Hepatocyte (in vitro differentiated cells): ENCODE data around the gene ZNF385C. TPM values are rescaled to one million over a fixed set of nuclear protein-coding genes. Genes with fewer than 3 reads are reported as not detected.

Source experiments
- DNase-seq: peaks from one replicate; pipeline ENCODE4 v3.0.0-alpha.2; 2016; ENCODE audit warnings: low spot score
- H2AFZ ChIP-seq: fragments of 200-600 bp; sonication (generic); 2 replicates; pipeline ENCODE4 v1.6.0; 2016; ENCODE audit warnings: antibody characterized with exemption, mild to moderate bottlenecking
- H3K27ac ChIP-seq: fragments of 200-600 bp; sonication (generic); 2 replicates; pipeline ENCODE4 v1.5.1; 2016; ENCODE audit warnings: mild to moderate bottlenecking
- H3K27me3 ChIP-seq: fragments of 200-600 bp; sonication (generic); 2 replicates; pipeline ENCODE4 v1.6.1; 2016
- H3K36me3 ChIP-seq: fragments of 200-600 bp; sonication (generic); replicated peaks from 2 replicates; pipeline ENCODE4 v1.5.1; 2016; ENCODE audit warnings: low read depth; ENCODE audit not compliant: insufficient read depth
- H3K4me1 ChIP-seq: fragments of 200-600 bp; sonication (generic); 2 replicates; pipeline ENCODE4 v1.5.1; 2016; ENCODE audit warnings: mild to moderate bottlenecking, moderate library complexity; ENCODE audit not compliant: insufficient read depth
- H3K4me2 ChIP-seq: fragments of 200-600 bp; sonication (generic); 2 replicates; pipeline ENCODE4 v1.6.0; 2016
- H3K4me3 ChIP-seq: fragments of 200-600 bp; sonication (generic); 2 replicates; pipeline ENCODE4 v1.5.1; 2016; ENCODE audit warnings: mild to moderate bottlenecking
- H3K79me2 ChIP-seq: fragments of 200-600 bp; sonication (generic); 2 replicates; pipeline ENCODE4 v1.6.0; 2017; ENCODE audit warnings: mild to moderate bottlenecking
- H3K9me2 ChIP-seq: fragments of 200-600 bp; sonication (generic); replicated peaks from 2 replicates; pipeline ENCODE4 v1.6.0; 2017; ENCODE audit warnings: mild to moderate bottlenecking; ENCODE audit not compliant: insufficient read depth
- H3K9me3 ChIP-seq: fragments of 200-600 bp; sonication (generic); 2 replicates; pipeline ENCODE4 v1.5.1; 2016; ENCODE audit warnings: low read depth, mild to moderate bottlenecking
- H4K20me1 ChIP-seq: fragments of 200-600 bp; sonication (generic); 2 replicates; pipeline ENCODE4 v1.6.0; 2016; ENCODE audit warnings: mild to moderate bottlenecking; ENCODE audit not compliant: insufficient read depth, poor library complexity, severe bottlenecking
- CTCF ChIP-seq: fragments of 200-600 bp; sonication (generic); IDR thresholded peaks from 2 replicates; pipeline ENCODE4 v1.5.1; 2016; ENCODE audit warnings: antibody characterized with exemption, mild to moderate bottlenecking; ENCODE audit not compliant: poor library complexity
- EZH2 ChIP-seq: fragments of 200-600 bp; sonication (generic); IDR thresholded peaks from 2 replicates; pipeline ENCODE4 v1.6.1; 2016; ENCODE audit warnings: antibody characterized with exemption, mild to moderate bottlenecking, borderline replicate concordance
- EZH2phosphoT487 ChIP-seq: fragments of 200-600 bp; sonication (generic); IDR thresholded peaks from one replicate; pipeline ENCODE4 v1.6.1; 2018; ENCODE audit warnings: antibody characterized with exemption, mild to moderate bottlenecking, low read depth, moderate library complexity; ENCODE audit not compliant: unreplicated experiment, severe bottlenecking
- WGBS: methylation state at CpG from one replicate; pipeline ENCODE4 v1.1.6; 2016; ENCODE audit warnings: low lambda C conversion rate; ENCODE audit errors: missing lambda C conversion rate; 5-methylcytosine and 5-hydroxymethylcytosine counted together
- polyA plus RNA-seq: library from polyadenylated mRNA; unstranded; fragments of >200 nt; fragmentation: Nextera tagmentation; extraction: Ambion mirVana; gene quantifications from 2 replicates; pipeline ENCODE4 v1.2.1, GENCODE V29; 2016
- total RNA-seq: library from RNA; depleted of rRNA; stranded (reverse); fragments of >200 nt; gene quantifications from 2 replicates; pipeline ENCODE4 v1.2.3, GENCODE V29; 2014

ZNF385C gene
- total and polyA plus RNA-seq, 2 experiments from 2014 or later = 0.45 to 0.63 TPM

GRCh38 chr17:42116705-42117396, 18.6 kb upstream of the ZNF385C start:
- Histone ChIP-seq H3K4me2 (no peak overlapping the region), H3K9me3 (no peaks in the 10 kb centered on the region), H2AFZ (no peak overlapping the region), H3K36me3 (no peaks in the 10 kb centered on the region), H3K27me3 (no peaks in the 10 kb centered on the region), H3K79me2 (no peaks in the 10 kb centered on the region), H3K27ac (no peak overlapping the region), H3K9me2 (no peaks in the 10 kb centered on the region), H4K20me1 (no peaks in the 10 kb centered on the region), H3K4me3 (no peak overlapping the region), H3K4me1 (peaks cover 7% of the 10 kb centered on the region)
- peak; percentile 91 for DNase-seq
- peak; percentile 88 for TF ChIP-seq CTCF
- no peak for TF ChIP-seq EZH2
- no peak for TF ChIP-seq EZH2phosphoT487
- 52% methylated on average over 18 of the region's 18 CpGs for WGBS

- no peaks in the 10 kb centered on the region for H3K4me1 ChIP-seq
- WGBS = 98% methylated on average over 9 of the region's 9 CpGs
- no peaks in the 10 kb centered on the region for H3K36me3 ChIP-seq
- no peaks in the 10 kb centered on the region for H4K20me1 ChIP-seq
- H3K27me3 ChIP-seq = no peaks in the 10 kb centered on the region
- H2AFZ ChIP-seq = no peak overlapping the region
- no peaks in the 10 kb centered on the region for H3K9me2 ChIP-seq
- DNase-seq = no peak
- H3K79me2 ChIP-seq = no peaks in the 10 kb centered on the region
- no peaks in the 10 kb centered on the region for H3K9me3 ChIP-seq
- no peak overlapping the region for H3K27ac ChIP-seq
- TF ChIP-seq EZH2 (no peak), CTCF (no peak), EZH2phosphoT487 (no peak)
- no peak overlapping the region for H3K4me2 ChIP-seq
- no peak overlapping the region for H3K4me3 ChIP-seq
These were observed 15.8 kb upstream of the ZNF385C start for GRCh38 chr17:42114118-42114517.

GRCh38 chr17:42113293-42114069, 15.2 kb upstream of the ZNF385C start:
- TF ChIP-seq EZH2 = no peak
- TF ChIP-seq EZH2phosphoT487 = no peak
- TF ChIP-seq CTCF = no peak
- Histone ChIP-seq H2AFZ (no peak overlapping the region), H3K9me3 (no peaks in the 10 kb centered on the region), H3K4me1 (no peaks in the 10 kb centered on the region), H3K27me3 (no peaks in the 10 kb centered on the region), H4K20me1 (no peaks in the 10 kb centered on the region), H3K36me3 (no peaks in the 10 kb centered on the region), H3K27ac (no peak overlapping the region), H3K79me2 (no peaks in the 10 kb centered on the region), H3K4me3 (no peak overlapping the region), H3K4me2 (no peak overlapping the region), H3K9me2 (no peaks in the 10 kb centered on the region)
- WGBS = 94% methylated on average over 25 of the region's 28 CpGs
- no peak for DNase-seq
